Osteocyte (in vitro differentiated cells): ENCODE results near the gene MAP1B. TPM values are rescaled to one million over a fixed set of nuclear protein-coding genes. Genes with fewer than 3 reads are reported as not detected.
A peak's percentile ranks its signal among the peaks of the same experiment; 100 is the strongest.

Experiments
- DNase-seq: peaks from one replicate; pipeline ENCODE4 v3.0.0; 2021; ENCODE audit warnings: mixed read lengths; ENCODE audit not compliant: unreplicated experiment; ENCODE audit errors: extremely low spot score
- H3K27ac Mint-ChIP-seq: one replicate; pipeline ENCODE4 v1.8.0; 2021; ENCODE audit warnings: mild to moderate bottlenecking, mixed read lengths; ENCODE audit not compliant: unreplicated experiment
- H3K27me3 Mint-ChIP-seq: one replicate; pipeline ENCODE4 v1.8.0; 2021; ENCODE audit warnings: mixed read lengths; ENCODE audit not compliant: unreplicated experiment
- H3K36me3 Mint-ChIP-seq: one replicate; pipeline ENCODE4 v1.8.0; 2021; ENCODE audit warnings: mixed read lengths; ENCODE audit not compliant: unreplicated experiment
- H3K4me1 Mint-ChIP-seq: one replicate; pipeline ENCODE4 v1.8.0; 2021; ENCODE audit warnings: mixed read lengths; ENCODE audit not compliant: unreplicated experiment
- H3K4me3 Mint-ChIP-seq: one replicate; pipeline ENCODE4 v1.8.0; 2021; ENCODE audit warnings: mild to moderate bottlenecking, moderate library complexity, mixed read lengths; ENCODE audit not compliant: unreplicated experiment
- H3K9me3 Mint-ChIP-seq: one replicate; pipeline ENCODE4 v1.8.0; 2021; ENCODE audit warnings: mixed read lengths; ENCODE audit not compliant: unreplicated experiment
- CTCF ChIP-seq: fragments of 200-600 bp; sonication (generic); IDR thresholded peaks from 2 replicates; pipeline ENCODE4 v1.5.0; 2021; ENCODE audit warnings: antibody characterized with exemption, mild to moderate bottlenecking, moderate library complexity
- total RNA-seq: library from RNA; stranded (reverse); gene quantifications from 2 replicates; pipeline ENCODE4 v1.2.1, GENCODE V29; 2021

Gene MAP1B
- total RNA-seq, 1 donor from 2014 or later = 189 TPM

- Mint-ChIP-seq H3K27ac (no peak overlapping the region), H3K36me3 (peaks cover 25% of the 10 kb centered on the region), H3K4me3 (no peak overlapping the region), H3K4me1 (peaks cover 40% of the 10 kb centered on the region), H3K9me3 (no peaks in the 10 kb centered on the region), H3K27me3 (no peaks in the 10 kb centered on the region)
- no peak for TF ChIP-seq CTCF
- DNase-seq = no peak
Measured at GRCh38 chr5:72171667-72172066, 64.4 kb downstream of the MAP1B start.

GRCh38 chr5:72172786-72173185 lies 65.5 kb downstream of the MAP1B start:
- no peak overlapping the region for H3K27ac Mint-ChIP-seq
- H3K4me1 Mint-ChIP-seq = peaks cover 35% of the 10 kb centered on the region
- H3K4me3 Mint-ChIP-seq = no peak overlapping the region
- no peaks in the 10 kb centered on the region for H3K27me3 Mint-ChIP-seq
- DNase-seq = no peak
- peaks cover 25% of the 10 kb centered on the region for H3K36me3 Mint-ChIP-seq
- no peak for TF ChIP-seq CTCF
- no peaks in the 10 kb centered on the region for H3K9me3 Mint-ChIP-seq

- H3K4me3 Mint-ChIP-seq = no peak overlapping the region
- no peaks in the 10 kb centered on the region for H3K9me3 Mint-ChIP-seq
- peaks cover 64% of the 10 kb centered on the region for H3K4me1 Mint-ChIP-seq
- peaks cover 18% of the 10 kb centered on the region for H3K36me3 Mint-ChIP-seq
- H3K27me3 Mint-ChIP-seq = no peaks in the 10 kb centered on the region
- no peak for TF ChIP-seq CTCF
- peak overlapping the region; percentile 97 for H3K27ac Mint-ChIP-seq
- no peak for DNase-seq
Measured at GRCh38 chr5:72177538-72177937, 70.3 kb downstream of the MAP1B start.

- H3K27ac Mint-ChIP-seq = peak overlapping the region; percentile 97
- H3K9me3 Mint-ChIP-seq = no peaks in the 10 kb centered on the region
- H3K4me1 Mint-ChIP-seq = peaks cover 65% of the 10 kb centered on the region
- DNase-seq = peak; percentile 88
- peak overlapping the region; percentile 53 for H3K4me3 Mint-ChIP-seq
- no peak for TF ChIP-seq CTCF
- peaks cover 23% of the 10 kb centered on the region for H3K36me3 Mint-ChIP-seq
- H3K27me3 Mint-ChIP-seq = no peaks in the 10 kb centered on the region
Measured at GRCh38 chr5:72179028-72179815, 71.9 kb downstream of the MAP1B start.

GRCh38 chr5:72179816-72180440 lies 72.7 kb downstream of the MAP1B start:
- DNase-seq = no peak
- Mint-ChIP-seq H3K27me3 (no peaks in the 10 kb centered on the region), H3K4me3 (peak overlapping the region; percentile 33), H3K27ac (peak overlapping the region; percentile 97), H3K36me3 (peaks cover 30% of the 10 kb centered on the region), H3K9me3 (no peaks in the 10 kb centered on the region), H3K4me1 (peaks cover 65% of the 10 kb centered on the region)
- no peak for TF ChIP-seq CTCF
